H54 (cell line): ENCODE measurements around the gene ADAMTSL5.

ENCODE experiments used
- DNase-seq: peaks from one replicate; pipeline ENCODE4 v3.0.0; 2011; ENCODE audit warnings: low spot score, mixed read lengths; ENCODE audit not compliant: insufficient read length
- FAIRE-seq: peaks from 3 replicates; lab custom pipeline; 2011; peaks lifted over from hg19 to GRCh38; lab: Jason Lieb, UNC
- POLR2A ChIP-seq: IDR thresholded peaks from 2 replicates; pipeline ENCODE4 v1.6.1; 2011; ENCODE audit warnings: low read depth, mild to moderate bottlenecking, low read length

The ADAMTSL5 gene

GRCh38 chr19:1469255-1470054, 43.4 kb downstream of the ADAMTSL5 start:
- no peak for TF ChIP-seq POLR2A
- DNase-seq = no peak
- no peak for FAIRE-seq

DNA sequence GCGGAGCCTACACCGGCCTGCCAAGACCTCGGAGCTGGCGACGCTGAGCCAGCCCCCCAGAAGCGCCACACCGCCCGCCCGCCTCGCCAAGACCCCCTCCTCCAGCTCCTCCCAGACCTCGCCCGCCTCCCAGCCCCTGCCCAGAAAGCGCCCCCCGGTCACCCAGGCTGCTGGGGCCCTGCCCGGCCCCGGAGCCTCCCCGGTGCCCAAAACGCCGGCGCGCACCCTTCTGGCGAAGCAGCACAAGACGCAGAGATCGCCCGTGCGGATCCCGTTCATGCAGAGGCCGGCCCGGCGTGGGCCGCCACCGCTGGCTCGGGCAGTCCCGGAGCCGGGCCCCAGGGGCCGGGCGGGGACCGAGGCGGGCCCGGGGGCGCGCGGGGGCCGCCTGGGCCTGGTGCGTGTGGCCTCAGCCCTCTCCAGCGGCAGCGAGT, 44.0 kb downstream of the ADAMTSL5 start:
- DNase-seq = no peak
- no peak for FAIRE-seq
- TF ChIP-seq POLR2A = no peak

GRCh38 chr19:1468274-1468820, 44.5 kb downstream of the ADAMTSL5 start:
- TF ChIP-seq POLR2A = no peak
- DNase-seq (no peak), FAIRE-seq (no peak)

DNA sequence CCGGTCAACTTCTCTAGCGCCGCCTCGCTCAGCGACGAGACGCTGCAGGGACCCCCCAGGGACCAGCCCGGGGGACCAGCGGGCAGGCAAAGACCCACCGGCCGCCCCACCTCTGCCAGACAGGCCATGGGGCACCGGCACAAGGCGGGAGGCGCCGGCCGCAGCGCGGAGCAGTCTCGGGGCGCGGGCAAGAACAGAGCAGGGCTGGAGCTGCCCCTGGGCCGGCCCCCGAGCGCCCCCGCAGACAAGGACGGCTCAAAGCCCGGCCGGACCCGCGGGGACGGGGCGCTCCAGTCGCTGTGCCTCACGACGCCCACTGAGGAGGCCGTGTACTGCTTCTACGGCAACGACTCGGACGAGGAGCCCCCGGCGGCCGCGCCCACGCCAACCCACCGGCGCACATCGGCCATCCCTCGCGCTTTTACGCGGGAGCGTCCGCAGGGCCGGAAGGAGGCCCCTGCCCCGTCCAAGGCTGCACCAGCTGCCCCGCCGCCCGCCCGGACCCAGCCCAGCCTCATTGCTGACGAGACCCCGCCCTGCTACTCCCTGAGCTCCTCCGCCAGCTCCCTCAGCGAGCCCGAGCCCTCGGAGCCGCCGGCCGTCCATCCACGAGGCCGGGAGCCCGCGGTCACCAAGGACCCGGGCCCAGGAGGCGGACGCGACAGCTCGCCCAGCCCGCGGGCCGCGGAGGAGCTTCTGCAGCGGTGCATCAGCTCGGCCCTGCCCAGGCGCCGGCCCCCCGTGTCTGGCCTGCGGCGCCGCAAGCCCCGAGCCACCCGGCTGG, 45.1 kb downstream of the ADAMTSL5 start:
- no peak for FAIRE-seq
- TF ChIP-seq POLR2A = no peak
- DNase-seq = no peak

GRCh38 chr19:1467215-1467489, 45.7 kb downstream of the ADAMTSL5 start:
- DNase-seq (no peak), FAIRE-seq (no peak)
- no peak for TF ChIP-seq POLR2A

GRCh38 chr19:1466461-1467214, 46.2 kb downstream of the ADAMTSL5 start:
- no peak for DNase-seq
- no peak for FAIRE-seq
- no peak for TF ChIP-seq POLR2A

DNA sequence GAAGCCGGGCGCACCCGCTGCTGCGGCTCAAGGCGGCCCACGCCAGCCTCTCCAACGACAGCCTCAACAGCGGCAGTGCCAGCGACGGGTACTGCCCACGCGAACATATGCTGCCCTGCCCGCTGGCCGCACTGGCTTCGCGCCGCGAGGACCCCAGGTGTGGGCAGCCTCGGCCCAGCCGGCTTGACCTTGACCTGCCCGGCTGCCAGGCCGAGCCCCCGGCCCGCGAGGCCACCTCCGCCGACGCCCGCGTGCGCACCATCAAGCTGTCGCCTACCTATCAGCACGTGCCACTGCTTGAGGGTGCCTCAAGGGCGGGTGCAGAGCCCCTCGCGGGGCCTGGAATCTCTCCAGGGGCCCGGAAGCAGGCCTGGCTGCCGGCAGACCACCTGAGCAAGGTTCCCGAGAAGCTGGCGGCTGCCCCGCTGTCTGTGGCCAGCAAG, 46.8 kb downstream of the ADAMTSL5 start:
- no peak for FAIRE-seq
- DNase-seq = no peak
- no peak for TF ChIP-seq POLR2A

DNA sequence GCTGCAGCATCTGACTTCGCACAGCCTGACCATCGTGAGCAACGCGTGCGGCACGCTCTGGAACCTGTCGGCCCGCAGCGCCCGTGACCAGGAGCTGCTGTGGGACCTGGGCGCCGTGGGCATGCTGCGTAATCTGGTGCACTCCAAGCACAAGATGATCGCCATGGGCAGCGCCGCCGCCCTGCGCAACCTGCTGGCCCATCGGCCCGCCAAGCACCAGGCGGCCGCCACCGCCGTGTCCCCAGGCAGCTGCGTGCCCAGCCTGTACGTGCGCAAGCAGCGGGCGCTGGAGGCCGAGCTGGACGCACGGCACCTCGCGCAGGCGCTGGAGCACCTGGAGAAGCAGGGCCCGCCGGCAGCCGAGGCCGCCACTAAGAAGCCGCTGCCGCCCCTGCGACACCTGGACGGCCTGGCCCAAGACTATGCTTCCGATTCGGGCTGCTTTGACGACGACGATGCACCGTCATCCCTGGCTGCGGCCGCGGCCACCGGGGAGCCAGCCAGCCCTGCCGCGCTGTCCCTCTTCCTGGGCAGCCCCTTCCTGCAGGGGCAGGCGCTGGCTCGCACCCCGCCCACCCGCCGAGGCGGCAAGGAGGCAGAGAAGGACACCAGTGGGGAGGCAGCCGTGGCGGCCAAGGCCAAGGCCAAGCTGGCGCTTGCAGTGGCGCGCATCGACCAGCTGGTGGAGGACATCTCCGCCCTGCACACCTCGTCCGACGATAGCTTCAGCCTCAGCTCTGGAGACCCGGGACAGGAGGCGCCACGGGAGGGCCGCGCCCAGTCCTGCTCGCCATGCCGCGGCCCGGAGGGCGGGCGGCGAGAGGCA, 47.4 kb downstream of the ADAMTSL5 start:
- no peak for TF ChIP-seq POLR2A
- DNase-seq (no peak), FAIRE-seq (no peak)

GRCh38 chr19:1461862-1462261, 51.0 kb downstream of the ADAMTSL5 start:
- FAIRE-seq = no peak
- TF ChIP-seq POLR2A = no peak
- no peak for DNase-seq

GRCh38 chr19:1460033-1460995, 52.5 kb downstream of the ADAMTSL5 start:
- FAIRE-seq = no peak
- DNase-seq = no peak
- TF ChIP-seq POLR2A = no peak

- FAIRE-seq (no peak), DNase-seq (no peak)
- TF ChIP-seq POLR2A = no peak
These were observed 53.3 kb downstream of the ADAMTSL5 start for GRCh38 chr19:1459479-1459878.

DNA sequence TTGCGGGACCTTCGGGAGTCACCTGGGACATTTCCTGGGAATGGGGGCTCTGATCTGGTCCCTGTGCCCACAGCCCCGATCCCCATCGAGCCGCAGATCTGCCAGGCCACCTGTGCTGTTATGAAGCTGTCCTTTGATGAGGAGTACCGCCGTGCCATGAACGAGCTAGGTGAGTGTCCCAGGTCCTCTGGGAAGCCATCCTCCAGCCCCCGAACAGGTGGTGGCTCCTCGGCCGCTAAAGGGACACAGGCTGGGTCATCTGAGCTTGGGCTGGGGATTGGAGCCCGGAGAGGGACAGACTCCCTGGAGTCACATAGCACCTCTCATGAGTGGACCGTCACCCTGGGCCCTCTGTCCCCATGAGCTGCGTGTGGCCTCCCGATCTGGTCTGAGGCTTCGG, 54.9 kb downstream of the ADAMTSL5 start:
- DNase-seq (no peak), FAIRE-seq (no peak)
- TF ChIP-seq POLR2A = no peak
